ENCODE results near the gene ITK. TPM values are rescaled to one million over a fixed set of nuclear protein-coding genes. Genes with fewer than 3 reads are reported as not detected.

Gene ITK
- total and polyA plus RNA-seq, 3 donors from 2014 or later = 0.93 to 3.8 (median 1.3) TPM

- 93% methylated on average over 9 of the region's 9 CpGs for WGBS, 2 donors
- no peaks in the 10 kb centered on the region for H3K4me1 ChIP-seq
- intact Hi-C loops (cut with DNase I; ENCODE audit: low total_unique reads) = no loop called here
- no peak overlapping the region for H3K27ac ChIP-seq
- H3K4me3 ChIP-seq = no peak overlapping the region
- TF ChIP-seq POLR2A (IDR thresholded peaks at IDR 0.05) = no peak
- TF ChIP-seq, protein P1, sequence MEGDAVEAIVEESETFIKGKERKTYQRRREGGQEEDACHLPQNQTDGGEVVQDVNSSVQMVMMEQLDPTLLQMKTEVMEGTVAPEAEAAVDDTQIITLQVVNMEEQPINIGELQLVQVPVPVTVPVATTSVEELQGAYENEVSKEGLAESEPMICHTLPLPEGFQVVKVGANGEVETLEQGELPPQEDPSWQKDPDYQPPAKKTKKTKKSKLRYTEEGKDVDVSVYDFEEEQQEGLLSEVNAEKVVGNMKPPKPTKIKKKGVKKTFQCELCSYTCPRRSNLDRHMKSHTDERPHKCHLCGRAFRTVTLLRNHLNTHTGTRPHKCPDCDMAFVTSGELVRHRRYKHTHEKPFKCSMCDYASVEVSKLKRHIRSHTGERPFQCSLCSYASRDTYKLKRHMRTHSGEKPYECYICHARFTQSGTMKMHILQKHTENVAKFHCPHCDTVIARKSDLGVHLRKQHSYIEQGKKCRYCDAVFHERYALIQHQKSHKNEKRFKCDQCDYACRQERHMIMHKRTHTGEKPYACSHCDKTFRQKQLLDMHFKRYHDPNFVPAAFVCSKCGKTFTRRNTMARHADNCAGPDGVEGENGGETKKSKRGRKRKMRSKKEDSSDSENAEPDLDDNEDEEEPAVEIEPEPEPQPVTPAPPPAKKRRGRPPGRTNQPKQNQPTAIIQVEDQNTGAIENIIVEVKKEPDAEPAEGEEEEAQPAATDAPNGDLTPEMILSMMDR (IDR thresholded peaks at IDR 0.05) = no peak
- H3K27me3 ChIP-seq = no peaks in the 10 kb centered on the region
- no peak for DNase-seq
- H3K9me3 ChIP-seq = no peaks in the 10 kb centered on the region
- no peaks in the 10 kb centered on the region for H3K36me3 ChIP-seq (ENCODE audit: low read depth, missing control alignments)
These were observed 108.7 kb downstream of the ITK start for GRCh38 chr5:157289164-157289819.

- Histone ChIP-seq H3K4me1 (no peaks in the 10 kb centered on the region), H3K36me3 (ENCODE audit: low read depth, missing control alignments) (no peaks in the 10 kb centered on the region), H3K9me3 (no peaks in the 10 kb centered on the region), H3K27ac (no peak overlapping the region), H3K27me3 (no peaks in the 10 kb centered on the region), H3K4me3 (no peak overlapping the region)
- TF ChIP-seq, protein P1 (IDR thresholded peaks at IDR 0.05) = no peak
- TF ChIP-seq POLR2A (IDR thresholded peaks at IDR 0.05) = no peak
- intact Hi-C loops (cut with DNase I; ENCODE audit: low total_unique reads) = no loop called here
- 86 to 91% methylated on average over 6 of the region's 6 CpGs for WGBS, 2 donors
- no peak for DNase-seq
These were observed 109.7 kb downstream of the ITK start for GRCh38 chr5:157290156-157290980.

DNA sequence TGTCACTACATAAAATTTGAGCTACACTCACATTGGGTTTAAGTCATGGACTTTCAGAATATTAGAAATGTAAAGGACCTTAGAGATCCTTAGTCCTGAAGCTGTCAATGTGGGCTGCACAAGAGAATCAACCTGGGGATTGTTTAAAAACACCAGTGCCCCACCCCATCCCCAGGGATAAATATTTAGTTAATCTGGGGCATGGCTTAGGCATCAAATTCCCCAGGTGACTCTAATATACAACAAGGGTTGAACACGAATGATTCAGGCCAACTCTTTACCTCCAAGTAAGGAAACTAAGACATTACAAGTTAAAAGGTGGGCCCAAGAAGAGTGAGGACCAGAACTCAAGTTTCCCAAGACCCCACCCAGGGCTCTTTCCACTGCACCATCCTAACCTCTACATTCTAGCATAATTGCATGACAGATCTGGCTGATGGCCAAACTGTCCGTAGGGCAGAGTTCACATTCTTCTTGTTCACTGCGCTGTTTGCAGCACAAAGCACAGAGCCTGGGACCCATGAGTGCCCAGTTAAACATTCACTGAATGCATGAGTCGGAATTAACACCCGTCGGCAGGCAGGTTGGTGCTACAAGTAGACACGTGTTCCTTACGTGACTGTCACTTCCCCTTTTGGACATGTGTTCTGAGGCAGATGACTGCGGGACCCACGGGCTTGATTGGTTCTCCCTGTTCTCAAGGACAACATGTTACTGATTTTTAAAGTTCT is 110.5 kb downstream of the ITK start:
- Histone ChIP-seq H3K9me3 (no peaks in the 10 kb centered on the region), H3K27me3 (no peaks in the 10 kb centered on the region), H3K36me3 (ENCODE audit: low read depth, missing control alignments) (no peaks in the 10 kb centered on the region), H3K27ac (no peak overlapping the region), H3K4me1 (no peaks in the 10 kb centered on the region), H3K4me3 (no peak overlapping the region)
- DNase-seq = no peak
- no peak for TF ChIP-seq POLR2A (IDR thresholded peaks at IDR 0.05)
- TF ChIP-seq, protein P1 (IDR thresholded peaks at IDR 0.05) = no peak
- intact Hi-C loops (cut with DNase I; ENCODE audit: low total_unique reads) = no loop called here
- 80 to 84% methylated on average over 10 of the region's 10 CpGs for WGBS, 2 donors

GRCh38 chr5:157292599-157292998 is 112.0 kb downstream of the ITK start:
- Histone ChIP-seq H3K36me3 (ENCODE audit: low read depth, missing control alignments) (no peaks in the 10 kb centered on the region), H3K27me3 (no peaks in the 10 kb centered on the region), H3K27ac (no peak overlapping the region), H3K9me3 (no peaks in the 10 kb centered on the region), H3K4me1 (no peaks in the 10 kb centered on the region), H3K4me3 (no peak overlapping the region)
- TF ChIP-seq POLR2A (IDR thresholded peaks at IDR 0.05) = no peak
- TF ChIP-seq, protein P1 (IDR thresholded peaks at IDR 0.05) = no peak
- intact Hi-C loops (cut with DNase I; ENCODE audit: low total_unique reads) = no loop called here
- no peak for DNase-seq
- 95 to 97% methylated on average over 3 of the region's 3 CpGs for WGBS, 2 donors

All from testis (tissue), 3 donors.